ENCODE results near the gene PRR29. TPM values are rescaled to one million over a fixed set of nuclear protein-coding genes. Genes with fewer than 3 reads are reported as not detected.

The PRR29 gene
- total RNA-seq, 4 donors from 2014 or later: 0.20 to 1.3 (median 0.63) TPM; not detected in 1

GRCh38 chr17:63987221-63988126, 10.7 kb upstream of the PRR29 start:
- WGBS, 2 donors: 66 to 67% methylated on average over 15 of the region's 18 CpGs

DNA sequence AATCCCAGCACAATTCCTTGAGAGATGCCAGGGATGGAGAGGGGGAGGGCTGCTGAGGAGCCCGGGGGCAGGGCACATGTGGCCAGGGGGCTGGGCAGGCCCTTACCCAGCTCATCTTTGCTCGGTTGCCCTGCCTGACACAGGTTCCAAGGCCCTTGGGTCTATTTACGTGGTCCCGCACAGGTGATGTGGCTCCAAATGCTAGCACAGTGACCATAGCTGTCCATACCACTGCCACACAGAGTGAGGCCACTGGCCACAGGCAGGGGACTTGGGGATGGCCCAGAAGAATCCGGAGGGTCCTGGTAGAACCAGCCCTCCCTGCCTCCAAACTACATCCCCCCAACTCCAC, 10.0 kb upstream of the PRR29 start:
- no peak overlapping the region for H3K27ac ChIP-seq
- H3K4me3 ChIP-seq: no peak overlapping the region
- no peak for DNase-seq (ENCODE audit: low spot score in 2 of 2)
- H3K9me3 ChIP-seq: no peaks in the 10 kb centered on the region
- peaks cover 0 to 46% of the 10 kb centered on the region in 2 donors for H3K27me3 ChIP-seq
- 98 to 100% methylated on average over 3 to 5 of the region's 5 CpGs for WGBS, 2 donors
- peaks cover 0 to 61% (median 10%) of the 10 kb centered on the region in 4 donors for H3K4me1 ChIP-seq
- TF ChIP-seq, protein P1, sequence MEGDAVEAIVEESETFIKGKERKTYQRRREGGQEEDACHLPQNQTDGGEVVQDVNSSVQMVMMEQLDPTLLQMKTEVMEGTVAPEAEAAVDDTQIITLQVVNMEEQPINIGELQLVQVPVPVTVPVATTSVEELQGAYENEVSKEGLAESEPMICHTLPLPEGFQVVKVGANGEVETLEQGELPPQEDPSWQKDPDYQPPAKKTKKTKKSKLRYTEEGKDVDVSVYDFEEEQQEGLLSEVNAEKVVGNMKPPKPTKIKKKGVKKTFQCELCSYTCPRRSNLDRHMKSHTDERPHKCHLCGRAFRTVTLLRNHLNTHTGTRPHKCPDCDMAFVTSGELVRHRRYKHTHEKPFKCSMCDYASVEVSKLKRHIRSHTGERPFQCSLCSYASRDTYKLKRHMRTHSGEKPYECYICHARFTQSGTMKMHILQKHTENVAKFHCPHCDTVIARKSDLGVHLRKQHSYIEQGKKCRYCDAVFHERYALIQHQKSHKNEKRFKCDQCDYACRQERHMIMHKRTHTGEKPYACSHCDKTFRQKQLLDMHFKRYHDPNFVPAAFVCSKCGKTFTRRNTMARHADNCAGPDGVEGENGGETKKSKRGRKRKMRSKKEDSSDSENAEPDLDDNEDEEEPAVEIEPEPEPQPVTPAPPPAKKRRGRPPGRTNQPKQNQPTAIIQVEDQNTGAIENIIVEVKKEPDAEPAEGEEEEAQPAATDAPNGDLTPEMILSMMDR (IDR thresholded peaks at IDR 0.05): no peak
- TF ChIP-seq POLR2A (IDR thresholded peaks at IDR 0.05): no peak
- no peaks in the 10 kb centered on the region for H3K36me3 ChIP-seq

More at GRCh38 chr17:63987221-63988126, 10.7 kb upstream of the PRR29 start:
- H3K9me3 ChIP-seq: no peaks in the 10 kb centered on the region
- no peak overlapping the region for H3K27ac ChIP-seq
- H3K4me3 ChIP-seq: no peak overlapping the region
- TF ChIP-seq EP300 (IDR thresholded peaks at IDR 0.05): no peak
- no peak for TF ChIP-seq POLR2A (IDR thresholded peaks at IDR 0.05)
- TF ChIP-seq, protein P1 (IDR thresholded peaks at IDR 0.05): no peak
- no peaks in the 10 kb centered on the region for H3K36me3 ChIP-seq
- H3K4me1 ChIP-seq: peaks cover 0 to 65% (median 10%) of the 10 kb centered on the region in 4 donors
- H3K27me3 ChIP-seq: peaks cover 0 to 43% of the 10 kb centered on the region in 2 donors
- DNase-seq (ENCODE audit: low spot score in 2 of 2): no peak

DNA sequence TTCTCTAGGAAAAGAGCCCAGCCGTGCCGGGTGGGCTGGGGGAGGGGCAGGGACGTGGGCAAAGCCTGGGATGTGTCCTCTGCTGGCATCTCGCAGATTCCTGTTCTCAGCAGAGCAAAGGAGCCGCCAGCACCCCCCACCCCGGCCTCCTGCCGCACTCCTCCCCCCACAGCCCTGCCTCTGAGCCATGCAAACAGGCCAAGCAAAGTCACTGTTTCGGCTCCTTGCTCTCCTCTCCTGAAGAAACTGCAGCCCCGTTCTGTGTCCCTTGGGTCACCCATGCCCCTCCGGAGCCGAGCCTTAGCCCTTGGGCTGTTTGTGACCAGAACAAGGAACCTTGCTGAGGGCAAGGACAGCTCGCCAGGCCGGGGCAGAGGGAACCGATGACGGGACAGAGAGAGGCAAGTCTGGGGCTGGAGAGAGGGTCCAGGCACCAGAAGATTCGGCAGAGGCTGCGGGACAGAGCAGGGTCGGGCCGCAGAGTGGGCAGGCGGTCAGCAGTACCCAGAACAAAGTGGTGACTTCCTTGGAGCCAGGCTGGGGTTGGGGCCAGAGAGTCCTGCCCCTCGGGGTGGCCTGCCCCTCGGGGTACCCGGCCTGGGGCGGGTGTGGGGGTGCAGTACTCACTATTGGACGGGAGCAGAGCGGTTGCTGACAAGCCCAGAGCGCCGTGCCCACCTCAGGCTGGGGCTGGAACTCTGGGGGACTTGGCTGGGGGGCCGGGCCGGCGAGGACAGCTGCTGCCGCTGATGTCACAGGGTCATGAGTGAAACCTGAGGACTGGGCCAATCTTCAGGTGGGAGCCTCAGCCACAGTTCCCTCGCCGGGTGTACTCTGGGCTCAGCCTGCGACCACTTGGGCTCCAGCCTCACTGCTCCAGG, 9.2 kb upstream of the PRR29 start:
- DNase-seq (ENCODE audit: low spot score in 2 of 2): no peak
- TF ChIP-seq, protein P1 (IDR thresholded peaks at IDR 0.05): no peak
- no peak for TF ChIP-seq POLR2A (IDR thresholded peaks at IDR 0.05)
- no peak for TF ChIP-seq EP300 (IDR thresholded peaks at IDR 0.05)
- Histone ChIP-seq H3K27me3 (peaks cover 0 to 46% of the 10 kb centered on the region in 2 donors), H3K27ac (no peak overlapping the region), H3K4me3 (no peak overlapping the region), H3K4me1 (peaks cover 0 to 53% (median 8%) of the 10 kb centered on the region in 4 donors), H3K36me3 (no peaks in the 10 kb centered on the region), H3K9me3 (no peaks in the 10 kb centered on the region)
- 34 to 47% methylated on average over 29 to 33 of the region's 35 CpGs for WGBS, 2 donors

- 83% methylated on average over 21 of the region's 21 CpGs for WGBS, 2 donors
- no peak for TF ChIP-seq EP300 (IDR thresholded peaks at IDR 0.05)
- TF ChIP-seq POLR2A (IDR thresholded peaks at IDR 0.05): no peak
- H3K4me3 ChIP-seq: no peak overlapping the region
- no peak for DNase-seq (ENCODE audit: low spot score in 2 of 2)
- no peaks in the 10 kb centered on the region for H3K36me3 ChIP-seq
- H3K4me1 ChIP-seq: peaks cover 0 to 45% (median 6%) of the 10 kb centered on the region in 4 donors
- no peak overlapping the region for H3K27ac ChIP-seq
- H3K27me3 ChIP-seq: peaks cover 0 to 46% of the 10 kb centered on the region in 2 donors
- no peaks in the 10 kb centered on the region for H3K9me3 ChIP-seq
Measured at GRCh38 chr17:63989622-63990345, 8.4 kb upstream of the PRR29 start.

GRCh38 chr17:63991611-63992010, 6.5 kb upstream of the PRR29 start:
- WGBS, 2 donors: 74 to 85% methylated on average over 11 of the region's 11 CpGs
- Histone ChIP-seq H3K27ac (no peak overlapping the region), H3K9me3 (no peaks in the 10 kb centered on the region), H3K4me1 (peaks cover 0 to 32% (median 2%) of the 10 kb centered on the region in 4 donors), H3K4me3 (no peak overlapping the region), H3K27me3 (peaks cover 0 to 50% of the 10 kb centered on the region in 2 donors), H3K36me3 (no peaks in the 10 kb centered on the region)
- no peak for DNase-seq (ENCODE audit: low spot score in 2 of 2)
- TF ChIP-seq EP300 (IDR thresholded peaks at IDR 0.05): no peak
- TF ChIP-seq, protein P1 (IDR thresholded peaks at IDR 0.05): no peak
- TF ChIP-seq POLR2A (IDR thresholded peaks at IDR 0.05): no peak
